ENCODE measurements around the gene DGCR6L.

DNA sequence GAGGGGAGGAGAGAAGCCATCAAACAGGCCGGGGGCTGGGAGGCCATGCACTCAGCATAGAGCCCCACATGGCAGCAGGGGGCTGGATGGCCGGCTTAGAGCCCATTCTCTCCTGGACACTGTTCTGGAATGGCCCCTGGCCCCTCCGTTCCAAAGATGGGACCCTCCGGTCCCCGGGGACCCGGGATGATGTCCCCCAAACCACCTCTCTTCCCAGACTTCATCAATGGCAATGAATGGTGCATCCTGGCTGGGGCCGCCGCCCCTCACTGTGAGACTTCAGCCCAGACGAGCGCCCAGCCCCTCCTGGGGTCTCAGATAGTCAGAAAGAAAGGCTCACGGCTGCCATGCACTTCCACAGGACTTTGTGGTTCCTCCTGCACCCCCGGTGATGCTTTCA lies 38.0 kb downstream of the DGCR6L start:
- TF ChIP-seq POLR2A (IDR thresholded peaks at IDR 0.05; ENCODE audit: low read length) (no peak), GATA1 (IDR thresholded peaks at IDR 0.05; ENCODE audit: low read depth, low read length) (no peak)

All from erythroblast (primary cell).